HK-2 (cell line): ENCODE data around the gene BOLA2.
"Not testable (repeated sequence)": the region's sequence is repeated elsewhere in the genome, so short reads cannot be mapped to it uniquely, and the experiment has no call there.

Experiments
- DNase-seq: peaks from one replicate; pipeline ENCODE4 v3.0.0-alpha.2; 2018; ENCODE audit not compliant: unreplicated experiment

The BOLA2 gene

DNA sequence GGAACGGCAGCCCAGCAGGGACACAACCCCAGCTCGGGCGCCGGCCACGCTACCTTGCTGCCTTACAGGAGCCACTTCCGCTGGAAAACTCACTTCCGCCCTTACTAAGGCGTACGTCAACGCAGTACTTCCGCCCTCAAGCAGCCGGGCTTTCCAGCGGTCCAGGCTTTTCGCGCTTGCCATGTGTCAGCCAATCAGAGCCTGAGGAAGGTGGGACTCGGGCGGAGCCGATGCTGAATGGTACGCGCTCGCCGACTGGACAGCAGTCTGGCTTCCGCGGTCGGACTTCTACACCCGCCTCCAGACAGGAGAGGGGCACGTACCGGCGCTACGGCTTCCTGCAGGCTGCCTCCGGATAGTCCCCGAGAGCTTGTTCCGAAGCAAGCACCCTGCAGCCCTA lies at the start of gene BOLA2, which contains the start of gene SLX1B:
Gene BOLA2 (minus strand): TSS at position 83 of the 400 bp plus-strand sequence. CDS start 98 bp downstream, outside the sequence.
Gene SLX1B (plus strand): TSS at position 265 of the 400 bp plus-strand sequence.
- DNase-seq: not testable (repeated sequence)

DNA sequence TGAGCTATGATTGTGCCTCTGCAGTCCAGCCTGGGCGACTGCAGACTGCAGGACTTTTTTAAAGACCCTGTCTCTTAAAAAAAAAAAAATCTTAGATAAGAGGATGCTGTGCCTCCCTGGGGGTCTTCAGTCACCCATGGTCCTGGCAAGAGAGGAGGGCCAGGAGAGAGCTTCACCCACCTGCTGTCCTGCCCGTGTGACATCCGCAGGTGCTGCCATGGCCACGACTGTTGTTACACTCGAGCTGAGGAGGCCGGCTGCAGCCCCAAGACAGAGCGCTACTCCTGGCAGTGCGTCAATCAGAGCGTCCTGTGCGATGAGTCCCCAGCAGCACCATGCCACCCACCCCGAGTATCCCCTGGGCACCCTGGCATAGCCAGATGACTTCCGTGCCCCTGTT lies 28.1 kb upstream of the BOLA2 start:
- DNase-seq: not testable (repeated sequence)

DNA sequence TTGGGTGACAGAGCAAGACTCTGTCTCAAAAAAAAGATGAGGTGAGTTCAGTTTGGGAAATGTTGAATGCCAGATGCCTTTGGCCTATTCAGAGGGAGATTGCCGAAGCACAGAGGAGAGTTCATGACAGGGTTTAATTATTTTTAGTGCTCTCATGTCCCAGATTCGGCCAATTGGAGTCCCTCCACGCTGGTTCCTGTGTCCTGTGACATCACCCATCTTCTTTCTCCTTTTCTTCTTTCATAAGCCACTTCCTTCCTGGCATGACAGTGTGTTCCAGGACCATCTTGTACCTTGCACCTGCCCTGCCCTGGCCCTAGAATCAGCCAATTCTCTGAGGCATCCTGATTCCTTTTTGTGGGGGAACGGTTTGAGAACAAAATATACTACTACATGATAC lies 17.9 kb upstream of the BOLA2 start:
- not testable (repeated sequence) for DNase-seq

DNA sequence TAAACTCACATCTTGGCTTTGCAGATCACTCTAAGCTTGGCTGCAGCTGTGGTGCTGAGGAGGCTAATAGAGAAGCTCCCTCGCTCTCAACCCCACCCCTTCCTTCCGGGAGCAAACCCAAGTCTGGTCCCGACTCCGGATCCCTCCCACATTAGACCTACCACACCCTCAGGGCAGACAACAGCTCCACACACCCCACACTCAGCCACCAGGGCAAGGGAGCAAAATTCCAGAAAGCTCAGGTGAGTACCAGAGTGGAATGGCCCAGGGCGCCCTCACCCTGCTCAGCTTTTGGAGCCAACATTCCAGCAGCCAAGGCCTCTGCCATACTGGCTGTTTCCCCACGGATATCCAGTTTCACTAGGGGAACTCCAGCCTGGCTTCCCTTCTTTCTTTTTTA lies 15.5 kb upstream of the BOLA2 start:
- not testable (repeated sequence) for DNase-seq

DNA sequence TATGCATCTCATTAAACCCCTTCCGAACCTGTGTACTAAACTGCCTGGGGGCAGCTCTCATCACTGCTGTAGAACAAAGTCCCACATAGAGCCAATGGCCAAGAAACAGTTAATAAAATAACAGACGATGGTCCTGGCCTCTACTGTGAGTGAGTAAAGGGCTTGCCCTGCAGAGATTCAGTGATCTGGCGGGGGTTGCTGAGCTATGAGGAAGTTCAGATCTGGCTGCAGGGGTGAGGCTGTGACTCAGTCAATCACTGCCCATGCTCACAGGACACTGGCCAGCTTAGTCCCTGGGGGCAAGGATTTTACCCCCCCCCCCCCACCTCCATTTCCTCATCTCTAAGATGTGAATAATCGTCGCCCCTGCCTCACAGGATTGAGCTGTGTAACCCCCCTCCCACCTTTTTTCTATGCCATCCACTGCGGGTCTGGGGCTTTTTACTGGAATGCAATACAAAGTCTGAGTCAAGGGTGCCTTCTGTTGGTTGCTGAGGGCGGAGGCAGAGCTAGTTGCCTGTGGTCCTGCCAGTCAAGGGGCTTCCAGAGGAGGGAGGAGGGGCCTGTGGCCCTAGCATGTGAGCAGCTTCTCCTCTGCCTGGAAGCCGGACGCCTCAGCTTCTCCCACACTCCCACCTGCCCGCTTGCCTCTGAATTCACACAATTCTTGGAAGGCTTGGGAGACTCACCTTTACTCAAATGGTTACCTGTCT lies 13.7 kb upstream of the BOLA2 start:
- not testable (repeated sequence) for DNase-seq

DNA sequence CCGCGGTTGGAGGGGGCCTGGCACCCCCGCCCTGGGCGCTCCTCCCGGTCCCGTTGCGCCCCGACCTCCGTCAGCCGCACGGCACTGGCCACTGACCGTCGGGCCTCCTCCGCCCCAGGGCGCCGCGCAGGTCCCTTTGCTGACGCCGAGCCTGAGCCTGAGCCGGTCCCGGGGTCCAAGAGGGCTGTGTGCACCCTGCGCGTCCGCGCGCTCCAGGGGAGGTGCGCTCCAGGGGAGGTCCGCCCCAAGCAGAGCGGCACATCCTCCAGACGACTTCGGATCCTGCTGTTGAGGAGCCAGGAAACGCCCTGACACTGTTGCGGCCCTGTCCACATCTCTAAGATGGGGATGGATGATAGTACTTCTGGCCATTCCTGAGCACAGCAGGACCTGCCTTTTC lies 12.8 kb upstream of the BOLA2 start:
- DNase-seq: not testable (repeated sequence)

DNA sequence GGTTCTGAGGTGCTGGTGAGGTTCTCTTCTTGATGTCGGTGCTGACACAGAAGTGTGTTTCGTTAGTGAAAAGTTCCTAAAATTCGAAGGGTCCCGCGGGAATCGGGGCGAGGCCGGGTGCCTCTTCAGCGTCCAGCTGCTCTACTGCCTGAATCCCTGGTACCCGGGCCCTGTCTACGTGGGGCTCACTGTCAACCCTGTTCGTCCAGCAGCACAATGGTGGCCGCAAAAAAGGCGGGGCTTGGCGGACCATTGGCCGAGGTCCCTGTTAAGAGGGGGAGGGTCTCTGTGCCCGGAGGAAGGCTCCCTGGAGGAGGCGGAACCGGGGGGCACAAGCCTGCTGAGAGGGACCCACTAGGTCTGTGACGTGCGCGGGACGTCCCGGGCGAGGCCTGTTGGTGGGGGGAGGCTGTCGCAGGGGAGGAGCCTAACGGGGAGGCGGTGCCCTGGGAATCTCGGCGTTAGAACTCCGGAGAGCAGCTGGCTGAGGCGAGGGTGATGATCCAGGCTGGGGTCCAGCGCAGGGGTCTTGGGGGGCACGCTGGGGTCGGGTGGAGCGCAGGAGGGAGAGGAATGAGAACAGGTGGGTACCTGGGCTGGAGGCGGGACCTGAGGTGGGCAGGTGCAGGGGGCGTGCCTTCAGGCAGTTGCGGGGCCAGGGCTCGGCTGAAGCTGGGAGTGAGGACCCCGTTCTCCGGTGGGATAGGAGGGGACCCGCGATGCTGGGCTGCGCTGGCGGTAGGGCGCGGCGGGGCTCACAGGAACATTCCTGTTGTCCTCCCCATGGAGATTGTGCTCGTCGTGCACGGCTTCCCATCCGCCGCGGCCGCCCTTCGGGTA lies 12.1 kb upstream of the BOLA2 start:
- DNase-seq: not testable (repeated sequence)

DNA sequence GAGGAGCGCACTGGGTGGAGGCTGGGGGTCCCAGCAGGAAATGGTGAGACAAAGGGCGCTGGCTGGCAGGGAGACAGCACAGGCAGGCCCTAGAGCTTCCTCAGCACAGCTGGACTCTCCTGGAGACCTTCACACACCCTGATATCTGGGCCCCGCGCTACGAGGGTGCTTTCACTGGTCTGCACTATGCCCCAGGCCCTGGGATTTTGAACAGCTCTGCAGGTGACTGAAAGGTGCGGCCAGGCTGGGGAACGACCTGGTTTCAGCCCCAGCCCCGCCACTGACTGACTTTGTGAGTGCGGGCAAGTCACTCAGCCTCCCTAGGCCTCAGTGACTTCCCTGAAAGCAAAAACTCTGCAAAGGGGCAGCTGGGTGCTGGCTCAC lies 6.5 kb upstream of the BOLA2 start:
- DNase-seq: not testable (repeated sequence)

DNA sequence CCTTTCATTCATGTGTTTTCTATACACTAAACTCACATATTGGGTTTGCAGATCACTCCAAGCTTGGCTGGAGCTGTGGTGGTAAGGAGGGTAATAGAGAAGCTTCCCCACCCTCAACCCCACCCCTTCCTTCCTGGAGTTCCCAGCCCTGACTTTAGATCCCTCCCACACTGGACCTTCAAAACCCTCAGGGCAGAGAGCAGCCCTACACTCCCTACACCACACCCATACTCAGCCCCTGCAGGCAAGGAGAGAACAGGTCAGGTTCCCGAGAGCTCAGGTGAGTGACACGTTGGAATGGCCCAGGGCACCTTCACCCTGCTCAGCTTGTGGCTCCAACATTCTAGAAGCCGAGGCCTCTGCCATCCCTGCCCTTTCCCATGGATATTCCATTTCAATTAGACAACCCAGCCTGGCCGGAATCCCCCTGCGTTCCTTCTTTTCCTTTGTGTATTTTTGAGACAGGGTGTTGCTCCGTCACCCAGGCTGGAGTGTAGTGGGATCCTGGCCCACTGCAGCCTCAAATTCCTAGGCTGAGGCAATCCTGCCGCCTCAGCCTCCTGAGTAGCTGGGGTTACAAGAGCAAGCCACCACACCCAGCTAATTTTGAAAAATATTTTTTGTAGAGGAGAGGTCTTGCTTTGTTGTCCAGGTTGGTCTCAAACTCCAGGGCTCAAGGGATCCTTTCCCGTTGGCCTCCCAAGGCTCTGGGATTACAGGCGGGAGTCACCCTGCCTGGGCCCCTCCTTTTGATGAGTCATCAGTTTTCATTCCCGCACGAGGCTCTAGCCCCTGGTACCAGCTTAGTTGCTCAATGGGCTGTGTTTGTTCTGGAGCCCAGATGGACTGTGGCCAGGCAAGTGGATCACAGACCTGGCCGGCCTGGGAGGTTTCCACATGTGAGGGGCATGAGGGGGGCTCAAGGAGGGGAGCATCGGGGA lies 5.8 kb upstream of the BOLA2 start, which contains the start of gene SULT1A4:
Gene SULT1A4 (plus strand): TSS at position 208 of the 941 bp plus-strand sequence. CDS start 1,473 bp downstream, outside the sequence.
- not testable (repeated sequence) for DNase-seq

DNA sequence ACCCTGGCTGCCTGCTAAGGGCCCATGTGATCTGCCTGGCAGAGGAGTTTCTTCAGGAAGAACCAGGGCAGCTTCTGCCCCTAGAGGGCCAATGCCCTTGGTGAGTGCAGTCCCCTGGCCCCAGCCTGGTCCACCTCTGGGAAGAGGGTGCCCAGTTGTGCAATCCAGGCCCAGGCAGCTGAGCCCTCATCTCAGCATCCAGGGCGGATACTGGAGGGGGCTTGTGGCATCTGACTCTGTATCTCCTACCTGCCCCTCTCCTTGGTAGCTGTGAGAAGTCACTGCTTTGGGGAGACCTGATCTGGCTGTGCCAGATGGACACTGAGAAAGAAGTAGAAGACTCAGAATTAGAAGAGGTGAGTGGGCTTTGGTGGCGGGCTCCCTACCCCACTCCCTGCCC lies 3.5 kb upstream of the BOLA2 start:
- DNase-seq: not testable (repeated sequence)

DNA sequence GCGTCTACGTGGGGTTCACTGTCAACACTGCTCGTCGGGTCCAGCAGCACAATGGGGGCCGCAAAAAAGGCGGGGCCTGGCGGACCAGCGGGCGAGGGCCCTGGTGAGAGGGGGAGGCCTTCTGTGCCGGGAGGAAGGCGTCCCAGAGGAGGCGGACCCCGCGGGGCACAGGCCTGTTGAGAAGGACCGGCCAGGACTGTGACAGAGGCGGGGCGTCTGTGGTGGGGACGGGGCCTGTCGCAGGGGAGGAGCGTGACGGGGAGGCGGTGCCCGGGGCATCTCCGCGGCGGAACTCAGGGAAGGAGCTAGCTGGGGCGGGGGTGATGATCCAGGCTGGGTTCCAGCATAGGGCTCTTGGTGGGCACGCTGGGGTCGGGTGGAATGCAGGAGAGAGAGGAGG lies 677 bp upstream of the BOLA2 start:
- not testable (repeated sequence) for DNase-seq

DNA sequence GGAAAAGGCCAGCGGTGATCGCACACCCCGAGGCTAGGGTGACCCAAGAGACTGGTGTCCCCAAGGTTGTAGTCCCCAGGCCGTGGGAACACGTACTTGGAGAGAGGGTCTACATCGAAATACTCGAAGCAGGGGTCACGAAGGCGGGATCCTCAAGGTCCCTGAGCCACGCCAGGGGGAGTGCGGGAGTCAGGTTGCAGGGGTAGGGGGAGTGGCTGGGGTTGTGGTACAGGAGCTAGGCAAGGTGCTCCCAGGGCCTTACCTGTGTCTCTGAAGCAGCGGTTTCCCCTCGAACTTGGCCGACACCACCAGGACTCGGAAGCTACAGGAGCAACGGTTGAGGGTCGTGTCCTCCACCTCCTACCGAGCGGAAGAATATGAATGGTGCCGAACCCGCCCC lies 397 bp downstream of the BOLA2 start:
- not testable (repeated sequence) for DNase-seq

DNA sequence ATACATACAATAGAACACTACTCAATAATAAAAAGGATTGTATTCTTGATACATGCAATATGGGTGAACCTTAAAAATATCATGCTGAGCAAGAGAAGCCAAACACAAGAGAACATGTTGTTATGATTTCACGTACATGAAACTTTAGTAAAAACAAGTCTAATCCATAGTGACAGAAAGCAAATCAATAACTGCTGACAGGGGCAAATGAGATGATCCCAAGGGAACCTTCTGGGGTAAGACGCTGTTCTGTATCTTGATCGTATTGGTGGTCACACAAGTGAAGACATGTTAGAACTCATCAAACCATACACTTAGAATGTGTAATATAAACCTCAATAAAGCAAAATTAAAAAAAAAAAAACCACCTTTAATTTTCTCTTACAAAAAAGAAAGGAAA lies 28.8 kb downstream of the BOLA2 start:
- DNase-seq: not testable (repeated sequence)

DNA sequence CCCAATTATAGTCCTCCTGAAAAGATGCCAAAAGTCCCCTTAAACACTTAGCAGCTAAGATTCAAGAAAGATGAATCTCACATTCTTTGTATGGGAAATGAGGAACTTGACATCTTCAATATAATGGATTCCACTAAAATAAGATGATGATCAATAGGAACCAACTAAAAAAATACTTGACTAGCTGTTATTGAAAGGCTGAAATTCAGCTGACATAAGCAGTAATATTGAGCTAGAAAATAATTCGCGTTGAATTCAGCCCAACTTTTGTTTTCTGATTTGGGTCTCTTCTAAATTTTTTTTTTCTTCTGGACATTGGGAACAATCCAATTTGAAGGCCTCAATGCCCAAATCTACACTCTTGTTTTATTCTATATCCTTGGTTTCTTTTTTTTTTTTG lies 30.6 kb downstream of the BOLA2 start:
- not testable (repeated sequence) for DNase-seq

DNA sequence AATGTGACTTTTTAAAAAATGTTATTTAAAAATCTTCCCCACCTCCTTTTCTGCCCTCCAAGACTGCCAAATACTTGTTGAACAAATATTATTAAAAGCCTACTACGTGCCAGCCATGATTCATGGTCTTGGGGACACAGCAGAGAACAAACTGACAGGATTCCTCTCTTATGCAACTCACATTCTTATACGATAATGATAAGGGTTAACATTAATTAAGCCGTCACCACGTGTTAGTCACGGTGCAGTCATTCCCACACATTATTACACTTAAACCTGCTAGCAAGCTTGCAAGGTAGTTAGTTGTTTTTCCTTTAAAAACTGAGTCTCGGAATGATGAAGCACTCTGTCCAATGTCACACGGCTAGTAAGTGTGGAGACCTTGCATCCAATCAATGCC lies 48.9 kb downstream of the BOLA2 start:
- DNase-seq: not testable (repeated sequence)
